Measurements from ENCODE around the gene CKAP2L.

CKAP2L gene

DNA sequence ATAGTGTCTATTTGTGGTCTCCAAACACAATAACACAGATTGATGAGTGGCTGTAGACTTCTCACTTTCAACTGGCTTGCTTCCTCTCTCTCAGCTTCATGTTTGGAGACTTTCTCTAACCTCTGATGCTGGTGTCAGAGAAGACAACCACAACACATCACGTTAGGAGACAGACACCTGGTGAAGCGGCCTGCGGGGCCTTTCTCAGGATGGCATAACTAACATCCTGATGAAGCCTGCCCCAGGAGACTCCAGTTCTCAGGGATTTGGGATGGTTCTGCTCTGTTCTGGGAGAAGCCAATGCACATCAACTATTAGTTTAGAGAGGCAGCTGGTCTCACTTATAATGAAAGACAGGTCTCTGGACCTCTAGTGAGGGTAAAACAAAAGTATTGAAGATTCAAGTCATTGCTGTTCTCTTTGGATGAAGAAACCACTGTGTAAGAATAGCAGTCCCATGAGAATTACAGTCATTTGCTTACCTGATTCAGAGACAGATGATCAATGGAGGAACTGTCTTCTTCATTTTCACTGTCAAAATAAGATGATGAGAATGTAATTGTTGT is 17.9 kb upstream of the CKAP2L start:
- no peaks in the 10 kb centered on the region for H3K27me3 ChIP-seq (replicated peaks; ENCODE audit: control insufficient read depth, insufficient read depth, low read length, poor library complexity, severe bottlenecking)
- no peak for DNase-seq
- no peak overlapping the region for H3K4me3 ChIP-seq (ENCODE audit: insufficient read depth, low read depth, low read length, poor library complexity, severe bottlenecking)
- no peaks in the 10 kb centered on the region for H3K36me3 ChIP-seq (ENCODE audit: control insufficient read depth, insufficient read depth, low read length)
- H3K4me1 ChIP-seq (ENCODE audit: control insufficient read depth, insufficient read depth, low read length, poor library complexity, severe bottlenecking) = no peaks in the 10 kb centered on the region
- H3K27ac ChIP-seq (ENCODE audit: insufficient read depth, low read length, poor library complexity, severe bottlenecking) = no peak overlapping the region
- no peaks in the 10 kb centered on the region for H3K9me3 ChIP-seq (ENCODE audit: control insufficient read depth, low read length)

- no peak for DNase-seq
- Histone ChIP-seq H3K4me1 (ENCODE audit: control insufficient read depth, insufficient read depth, low read length, poor library complexity, severe bottlenecking) (peaks cover 4% of the 10 kb centered on the region), H3K4me3 (ENCODE audit: insufficient read depth, low read depth, low read length, poor library complexity, severe bottlenecking) (no peak overlapping the region), H3K9me3 (ENCODE audit: control insufficient read depth, low read length) (no peaks in the 10 kb centered on the region), H3K36me3 (ENCODE audit: control insufficient read depth, insufficient read depth, low read length) (no peaks in the 10 kb centered on the region), H3K27me3 (replicated peaks; ENCODE audit: control insufficient read depth, insufficient read depth, low read length, poor library complexity, severe bottlenecking) (no peaks in the 10 kb centered on the region), H3K27ac (ENCODE audit: insufficient read depth, low read length, poor library complexity, severe bottlenecking) (no peak overlapping the region)
Observed at GRCh38 chr2:112779598-112779997, 15.2 kb upstream of the CKAP2L start.

GRCh38 chr2:112777036-112777435 is 12.6 kb upstream of the CKAP2L start:
- no peak for DNase-seq
- H3K36me3 ChIP-seq (ENCODE audit: control insufficient read depth, insufficient read depth, low read length) = no peaks in the 10 kb centered on the region
- no peak overlapping the region for H3K27ac ChIP-seq (ENCODE audit: insufficient read depth, low read length, poor library complexity, severe bottlenecking)
- no peaks in the 10 kb centered on the region for H3K27me3 ChIP-seq (replicated peaks; ENCODE audit: control insufficient read depth, insufficient read depth, low read length, poor library complexity, severe bottlenecking)
- no peaks in the 10 kb centered on the region for H3K9me3 ChIP-seq (ENCODE audit: control insufficient read depth, low read length)
- H3K4me3 ChIP-seq (ENCODE audit: insufficient read depth, low read depth, low read length, poor library complexity, severe bottlenecking) = no peak overlapping the region
- H3K4me1 ChIP-seq (ENCODE audit: control insufficient read depth, insufficient read depth, low read length, poor library complexity, severe bottlenecking) = peaks cover 4% of the 10 kb centered on the region

DNA sequence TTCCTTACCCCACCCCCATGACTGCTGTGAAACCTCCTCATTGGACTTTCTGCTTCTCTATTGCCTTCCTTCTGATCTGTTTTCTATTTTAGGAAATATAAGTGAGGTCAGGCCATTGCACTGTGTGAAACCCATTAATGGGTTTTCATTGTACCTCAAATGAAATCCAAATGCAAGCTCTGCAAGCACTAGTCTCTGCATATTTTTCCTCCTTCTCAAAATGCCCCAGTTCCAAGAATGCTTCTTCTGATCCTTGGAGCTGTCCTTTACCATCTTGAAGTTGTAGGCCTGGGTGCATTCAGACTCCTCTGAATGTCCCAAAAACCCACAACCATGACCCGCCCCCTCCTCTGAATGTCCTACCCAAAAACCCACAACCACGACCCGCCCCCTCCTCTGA is 11.7 kb upstream of the CKAP2L start:
- no peaks in the 10 kb centered on the region for H3K36me3 ChIP-seq (ENCODE audit: control insufficient read depth, insufficient read depth, low read length)

GRCh38 chr2:112774536-112775285 is 10.3 kb upstream of the CKAP2L start:
- Histone ChIP-seq H3K27me3 (replicated peaks; ENCODE audit: control insufficient read depth, insufficient read depth, low read length, poor library complexity, severe bottlenecking) (no peaks in the 10 kb centered on the region), H3K4me3 (ENCODE audit: insufficient read depth, low read depth, low read length, poor library complexity, severe bottlenecking) (no peak overlapping the region), H3K4me1 (ENCODE audit: control insufficient read depth, insufficient read depth, low read length, poor library complexity, severe bottlenecking) (peaks cover 4% of the 10 kb centered on the region), H3K27ac (ENCODE audit: insufficient read depth, low read length, poor library complexity, severe bottlenecking) (no peak overlapping the region), H3K9me3 (ENCODE audit: control insufficient read depth, low read length) (no peaks in the 10 kb centered on the region), H3K36me3 (ENCODE audit: control insufficient read depth, insufficient read depth, low read length) (no peaks in the 10 kb centered on the region)
- no peak for DNase-seq

More for the DNA sequence above, 11.7 kb upstream of the CKAP2L start:
- peaks cover 4% of the 10 kb centered on the region for H3K4me1 ChIP-seq (ENCODE audit: control insufficient read depth, insufficient read depth, low read length, poor library complexity, severe bottlenecking)
- DNase-seq = no peak
- H3K4me3 ChIP-seq (ENCODE audit: insufficient read depth, low read depth, low read length, poor library complexity, severe bottlenecking) = no peak overlapping the region
- H3K9me3 ChIP-seq (ENCODE audit: control insufficient read depth, low read length) = no peaks in the 10 kb centered on the region
- no peak overlapping the region for H3K27ac ChIP-seq (ENCODE audit: insufficient read depth, low read length, poor library complexity, severe bottlenecking)
- H3K27me3 ChIP-seq (replicated peaks; ENCODE audit: control insufficient read depth, insufficient read depth, low read length, poor library complexity, severe bottlenecking) = no peaks in the 10 kb centered on the region

DNA sequence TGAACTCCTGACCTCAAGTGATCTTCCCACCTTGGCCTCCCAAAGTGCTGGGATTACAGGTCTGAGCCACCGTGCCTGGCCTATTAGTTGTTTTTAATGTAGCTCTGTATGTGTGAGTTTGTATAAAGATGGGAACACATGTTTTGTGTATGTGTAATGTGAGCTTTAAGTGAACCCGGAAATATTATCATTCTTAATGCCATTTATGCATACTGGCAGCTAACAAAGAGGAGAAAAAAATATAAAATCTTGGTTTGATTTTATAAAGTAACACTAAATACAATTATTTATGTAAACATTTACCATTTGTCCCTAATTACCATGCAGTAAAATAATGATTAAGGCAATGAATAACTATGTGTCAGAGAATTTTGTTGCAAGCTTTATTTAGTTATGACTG is 9.1 kb upstream of the CKAP2L start:
- Histone ChIP-seq H3K4me1 (ENCODE audit: control insufficient read depth, insufficient read depth, low read length, poor library complexity, severe bottlenecking) (peaks cover 4% of the 10 kb centered on the region), H3K9me3 (ENCODE audit: control insufficient read depth, low read length) (no peaks in the 10 kb centered on the region), H3K36me3 (ENCODE audit: control insufficient read depth, insufficient read depth, low read length) (no peaks in the 10 kb centered on the region), H3K27ac (ENCODE audit: insufficient read depth, low read length, poor library complexity, severe bottlenecking) (no peak overlapping the region), H3K27me3 (replicated peaks; ENCODE audit: control insufficient read depth, insufficient read depth, low read length, poor library complexity, severe bottlenecking) (no peaks in the 10 kb centered on the region), H3K4me3 (ENCODE audit: insufficient read depth, low read depth, low read length, poor library complexity, severe bottlenecking) (no peak overlapping the region)
- DNase-seq = no peak

DNA sequence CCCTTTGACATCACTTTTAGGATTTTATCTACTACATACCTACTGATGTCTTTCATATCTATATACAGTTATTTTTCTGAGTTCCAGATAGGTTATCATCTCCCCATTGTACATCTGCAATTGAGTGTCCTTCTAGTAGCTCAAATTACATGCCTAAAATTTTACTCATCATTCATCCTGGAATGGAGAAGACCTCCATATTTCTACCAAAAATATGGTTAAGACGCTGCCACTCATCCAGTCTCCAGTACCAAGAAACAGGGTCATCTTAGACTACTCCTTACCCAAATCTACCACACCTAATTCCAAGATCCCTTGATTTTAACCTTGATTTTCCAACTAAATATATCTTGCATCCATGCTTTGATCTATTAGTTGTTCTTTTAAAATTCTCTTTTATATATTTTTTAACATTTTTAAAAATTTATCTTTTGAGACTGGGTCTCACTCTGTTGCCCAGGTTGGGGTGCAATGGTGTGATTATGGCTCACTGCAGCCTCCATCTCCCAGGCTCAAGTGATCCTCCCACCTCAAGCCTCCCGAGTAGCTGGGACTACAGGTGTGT is 8.6 kb upstream of the CKAP2L start:
- DNase-seq = no peak
- H3K4me1 ChIP-seq (ENCODE audit: control insufficient read depth, insufficient read depth, low read length, poor library complexity, severe bottlenecking) = peaks cover 4% of the 10 kb centered on the region
- no peak overlapping the region for H3K4me3 ChIP-seq (ENCODE audit: insufficient read depth, low read depth, low read length, poor library complexity, severe bottlenecking)
- H3K36me3 ChIP-seq (ENCODE audit: control insufficient read depth, insufficient read depth, low read length) = no peaks in the 10 kb centered on the region
- H3K27me3 ChIP-seq (replicated peaks; ENCODE audit: control insufficient read depth, insufficient read depth, low read length, poor library complexity, severe bottlenecking) = no peaks in the 10 kb centered on the region
- no peak overlapping the region for H3K27ac ChIP-seq (ENCODE audit: insufficient read depth, low read length, poor library complexity, severe bottlenecking)
- H3K9me3 ChIP-seq (ENCODE audit: control insufficient read depth, low read length) = no peaks in the 10 kb centered on the region

DNA sequence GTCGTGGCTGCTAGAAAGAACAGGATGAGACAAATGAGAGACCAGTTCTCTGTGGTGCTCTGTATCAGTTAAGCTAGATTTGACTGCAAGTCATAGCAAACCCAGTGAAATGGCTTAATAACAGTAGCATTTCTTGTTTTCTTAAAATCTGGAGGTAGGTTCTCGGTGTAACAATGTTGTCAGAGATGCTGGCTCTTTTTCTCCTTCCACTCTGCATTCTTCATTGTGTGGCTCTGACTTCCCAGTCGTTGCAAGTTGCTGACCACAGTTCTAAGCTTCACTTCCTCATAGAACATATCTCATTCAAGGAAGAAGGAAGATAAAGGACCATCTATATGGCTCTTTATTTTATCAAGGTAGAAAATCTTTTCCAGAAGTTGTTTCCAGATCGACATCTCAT is 7.9 kb upstream of the CKAP2L start:
- no peaks in the 10 kb centered on the region for H3K36me3 ChIP-seq (ENCODE audit: control insufficient read depth, insufficient read depth, low read length)
- H3K27ac ChIP-seq (ENCODE audit: insufficient read depth, low read length, poor library complexity, severe bottlenecking) = no peak overlapping the region
- H3K9me3 ChIP-seq (ENCODE audit: control insufficient read depth, low read length) = no peaks in the 10 kb centered on the region
- H3K4me3 ChIP-seq (ENCODE audit: insufficient read depth, low read depth, low read length, poor library complexity, severe bottlenecking) = no peak overlapping the region
- H3K4me1 ChIP-seq (ENCODE audit: control insufficient read depth, insufficient read depth, low read length, poor library complexity, severe bottlenecking) = peaks cover 4% of the 10 kb centered on the region
- no peaks in the 10 kb centered on the region for H3K27me3 ChIP-seq (replicated peaks; ENCODE audit: control insufficient read depth, insufficient read depth, low read length, poor library complexity, severe bottlenecking)
- DNase-seq = no peak

DNA sequence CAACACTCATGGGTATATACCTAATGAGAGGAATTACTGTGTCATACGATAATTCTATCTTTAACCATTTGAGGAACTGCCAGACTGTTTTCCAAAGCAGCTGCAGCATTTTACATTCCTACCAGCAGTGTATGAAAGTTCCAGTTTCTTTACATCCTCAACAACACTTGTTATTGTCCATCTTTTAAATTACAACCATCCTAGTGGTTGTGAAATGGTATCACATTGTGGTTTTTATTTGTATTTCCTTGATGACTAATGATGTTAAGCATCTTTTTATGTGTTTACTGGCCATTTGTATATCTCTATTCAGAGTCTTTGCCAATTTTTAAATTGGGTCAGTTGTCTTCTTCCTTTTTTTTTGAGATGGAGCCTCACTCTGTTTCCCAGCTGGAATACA is 4.0 kb upstream of the CKAP2L start:
- DNase-seq = no peak
- no peak overlapping the region for H3K27ac ChIP-seq (ENCODE audit: insufficient read depth, low read length, poor library complexity, severe bottlenecking)
- H3K4me3 ChIP-seq (ENCODE audit: insufficient read depth, low read depth, low read length, poor library complexity, severe bottlenecking) = no peak overlapping the region
- no peaks in the 10 kb centered on the region for H3K36me3 ChIP-seq (ENCODE audit: control insufficient read depth, insufficient read depth, low read length)
- H3K9me3 ChIP-seq (ENCODE audit: control insufficient read depth, low read length) = no peaks in the 10 kb centered on the region
- H3K27me3 ChIP-seq (replicated peaks; ENCODE audit: control insufficient read depth, insufficient read depth, low read length, poor library complexity, severe bottlenecking) = no peaks in the 10 kb centered on the region
- peaks cover 8% of the 10 kb centered on the region for H3K4me1 ChIP-seq (ENCODE audit: control insufficient read depth, insufficient read depth, low read length, poor library complexity, severe bottlenecking)

DNA sequence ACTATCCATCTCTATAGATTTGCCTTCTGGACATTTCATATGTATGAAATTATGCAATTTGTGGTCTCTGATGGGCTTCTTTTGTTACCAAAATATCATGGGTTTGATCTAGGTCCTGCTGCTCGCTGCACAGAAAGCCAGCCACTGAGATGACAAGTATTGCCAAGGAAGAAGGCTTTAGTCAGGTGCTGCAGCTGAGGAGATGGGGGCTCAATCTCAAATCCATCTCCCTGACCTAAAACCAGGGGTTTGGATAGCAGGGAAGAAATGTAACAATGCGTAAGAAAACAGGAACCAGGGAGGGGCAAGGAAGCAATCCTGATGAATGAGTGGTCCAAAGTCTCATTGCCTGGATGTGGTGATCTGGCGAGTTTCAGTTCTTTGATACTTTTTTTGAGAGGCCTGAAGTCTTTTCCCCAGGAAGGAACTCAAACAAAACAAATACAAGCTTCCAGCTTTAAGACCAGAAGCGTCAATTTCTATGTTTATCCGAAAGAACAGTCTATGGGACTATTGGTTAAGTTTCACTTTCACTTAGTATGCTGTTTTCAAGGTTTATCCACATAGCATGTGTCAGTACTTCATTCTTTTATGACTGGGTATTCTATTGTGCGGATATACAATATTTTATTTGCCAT is 3.4 kb upstream of the CKAP2L start:
- no peaks in the 10 kb centered on the region for H3K27me3 ChIP-seq (replicated peaks; ENCODE audit: control insufficient read depth, insufficient read depth, low read length, poor library complexity, severe bottlenecking)
- no peak overlapping the region for H3K27ac ChIP-seq (ENCODE audit: insufficient read depth, low read length, poor library complexity, severe bottlenecking)
- no peak overlapping the region for H3K4me3 ChIP-seq (ENCODE audit: insufficient read depth, low read depth, low read length, poor library complexity, severe bottlenecking)
- DNase-seq = no peak
- H3K4me1 ChIP-seq (ENCODE audit: control insufficient read depth, insufficient read depth, low read length, poor library complexity, severe bottlenecking) = peaks cover 8% of the 10 kb centered on the region
- no peaks in the 10 kb centered on the region for H3K36me3 ChIP-seq (ENCODE audit: control insufficient read depth, insufficient read depth, low read length)
- H3K9me3 ChIP-seq (ENCODE audit: control insufficient read depth, low read length) = no peaks in the 10 kb centered on the region

Data from effector memory CD4-positive, alpha-beta T cell (primary cell).